HepG2 (cell line): Measurements from ENCODE around the gene TTN. TPM values are rescaled to one million over a fixed set of nuclear protein-coding genes. Genes with fewer than 3 reads are reported as not detected.

Experiments used
- ATAC-seq: fragments of 200-7000 bp; cut with Tn5 transposase; 3 replicates; pipeline ENCODE4 v1.9.1; 2020; ENCODE audit warnings: mild to moderate bottlenecking, moderate library complexity
- BruUV-seq: library from RNA; stranded (reverse); fragments of 400-500 nt; replicated peaks from 2 replicates; lab custom pipeline; 2021; lab: Mats Ljungman, UMichigan
- CTCF ChIA-PET: fragments of 300-600 bp; formaldehyde crosslinking; extraction: SDS; loops from one replicate; lab custom pipeline; 2021; ENCODE audit warnings: low total read pairs, inconsistent platforms, low intra/inter-chr PET ratio; lab: Yijun Ruan, JAX
- POLR2A ChIA-PET: fragments of 350-600 bp; sonication (Branson Sonifier 250); formaldehyde crosslinking; loops from one replicate; lab custom pipeline; 2020; ENCODE audit warnings: antibody characterized with exemption, inconsistent platforms; lab: Yijun Ruan, JAX
- DNase-seq: peaks from one replicate; pipeline ENCODE4 v3.0.0-alpha.2; 2015; ENCODE audit warnings: low spot score
- FAIRE-seq: peaks from 3 replicates; lab custom pipeline; 2011; peaks lifted over from hg19 to GRCh38; lab: Jason Lieb, UNC
- H2AFZ ChIP-seq: one replicate; pipeline ENCODE4 v1.6.1; 2011; ENCODE audit warnings: low read length, inconsistent platforms
- H3K27ac ChIP-seq: fragments of 300-600 bp; 3 replicates; pipeline ENCODE4 v1.8.0; 2011; ENCODE audit warnings: mixed run types, mild to moderate bottlenecking, mixed read lengths, low read length, inconsistent platforms; ENCODE audit not compliant: insufficient read depth; ENCODE audit errors: extremely low read length
- H3K27me3 ChIP-seq, 2 experiments: fragments of 200-600 bp in 1 of 2; 2 replicates in 1 of 2; 3 replicates in 1 of 2; pipeline versions ENCODE4 v1.6.0 to v1.8.0; 2011; ENCODE audit warnings: low read length in 2 of 2, mild to moderate bottlenecking in 2 of 2, moderate library complexity in 2 of 2, inconsistent platforms in 1 of 2; ENCODE audit not compliant: insufficient read depth in 2 of 2, control insufficient read depth in 1 of 2
- H3K36me3 ChIP-seq, 2 experiments: fragments of 200-600 bp in 1 of 2; replicated peaks in 1 of 2; 2 replicates in 1 of 2; 3 replicates in 1 of 2; pipeline versions ENCODE4 v1.5.1 to v1.8.0; 2011; ENCODE audit warnings: low read length in 2 of 2, inconsistent platforms in 1 of 2; ENCODE audit not compliant: insufficient read depth in 2 of 2, control insufficient read depth in 1 of 2
- H3K4me1 ChIP-seq: 2 replicates; pipeline ENCODE4 v1.5.1; 2012; ENCODE audit warnings: low read length, inconsistent platforms; ENCODE audit not compliant: insufficient read depth
- H3K4me2 ChIP-seq: 2 replicates; pipeline ENCODE4 v1.6.0; 2011; ENCODE audit warnings: low read depth, low read length, inconsistent platforms
- H3K4me3 ChIP-seq, 3 experiments: fragments of 200-600 bp in 1 of 3; sonication (generic), shearing (Covaris generic) in 1 of 3; replicated peaks in 1 of 3; 2 replicates each; pipeline ENCODE4 v1.5.1; 2011 to 2016; ENCODE audit warnings: low read length in 3 of 3, inconsistent platforms in 2 of 3, low read depth in 2 of 3, mild to moderate bottlenecking in 2 of 3, control low read depth in 1 of 3, mixed read lengths in 1 of 3; ENCODE audit not compliant: insufficient read depth in 1 of 3
- H3K79me2 ChIP-seq: one replicate; pipeline ENCODE4 v1.6.1; 2011; ENCODE audit warnings: low read length, inconsistent platforms; ENCODE audit not compliant: insufficient read depth
- H3K9ac ChIP-seq: 2 replicates; pipeline ENCODE4 v1.6.0; 2011; ENCODE audit warnings: mild to moderate bottlenecking, low read depth, low read length, inconsistent platforms; ENCODE audit not compliant: insufficient read depth
- H3K9me3 ChIP-seq: 2 replicates; pipeline ENCODE4 v1.5.1; 2012; ENCODE audit warnings: mild to moderate bottlenecking, low read length
- H4K20me1 ChIP-seq: 2 replicates; pipeline ENCODE4 v1.6.0; 2011; ENCODE audit warnings: inconsistent platforms, mild to moderate bottlenecking, low read length, moderate library complexity; ENCODE audit not compliant: insufficient read depth
- FOXA3 ChIP-seq: IDR thresholded peaks from 2 replicates; pipeline ENCODE4 v1.6.1; 2016; ENCODE audit warnings: missing genetic modification reagents, missing compliant biosample characterization
- HMG20B ChIP-seq: conservative IDR thresholded peaks from 2 replicates; pipeline ENCODE4 v1.6.1; 2016; ENCODE audit warnings: missing genetic modification reagents, missing compliant biosample characterization
- HOXA7 ChIP-seq: sonication (generic); formaldehyde crosslinking; IDR thresholded peaks from 2 replicates; pipeline ENCODE4 v1.8.1; 2022; ENCODE audit warnings: mild to moderate bottlenecking, missing genetic modification reagents, moderate library complexity
- REL ChIP-seq: sonication (generic); formaldehyde crosslinking; conservative IDR thresholded peaks from 2 replicates; pipeline ENCODE4 v1.8.0; 2022; ENCODE audit warnings: mild to moderate bottlenecking, missing genetic modification reagents, moderate library complexity
- TCF12 ChIP-seq, 2 experiments: fragments of 450-650 bp in 1 of 2; sonication (generic) in 1 of 2; formaldehyde crosslinking in 1 of 2; IDR thresholded peaks; 2 replicates each; pipeline versions ENCODE4 v1.6.1 to v1.8.0; 2017 to 2022; ENCODE audit warnings: antibody characterized with exemption in 1 of 2, mild to moderate bottlenecking in 1 of 2, missing genetic modification reagents in 1 of 2, moderate library complexity in 1 of 2
- ZBTB3 ChIP-seq: sonication (generic); formaldehyde crosslinking; IDR thresholded peaks from 2 replicates; pipeline ENCODE4 v1.4.0; 2020; ENCODE audit warnings: low read depth, mild to moderate bottlenecking, moderate library complexity, missing genetic modification reagents, borderline replicate concordance
- ZNF430 ChIP-seq: sonication (generic); formaldehyde crosslinking; IDR thresholded peaks from 2 replicates; pipeline ENCODE4 v1.9.0; 2021; ENCODE audit warnings: mild to moderate bottlenecking, missing genetic modification reagents
- WGBS: methylation state at CpG from one replicate; pipeline ENCODE4 v1.1.6; 2017; ENCODE audit warnings: low lambda C conversion rate; 5-methylcytosine and 5-hydroxymethylcytosine counted together
- in situ Hi-C: cut with HindIII; loops from 2 replicates; pipeline ENCODE4 v1.10.0; 2017; ENCODE audit warnings: low pct_unique_long_range_greater_than_20kb; ENCODE audit not compliant: extremely low pct_ligation_motif_present
- intact Hi-C: fragments of 100-400 bp; cut with micrococcal nuclease; formaldehyde crosslinking; loops from one replicate; pipeline ENCODE4 v1.10.0; 2022; ENCODE audit not compliant: unreplicated experiment
- polyA plus RNA-seq, 8 experiments: library from polyadenylated mRNA; depleted of rRNA in 3 of 8; stranded (reverse) in 7 of 8; unstranded in 1 of 8; fragments of >200 nt; fragmentation: Illumina TruSeq in 4 of 8; extraction: Trizol in 4 of 8; gene quantifications; 2 replicates each; pipeline versions ENCODE4 v1.2.1 to v1.2.3, GENCODE V29; 2011 to 2016; ENCODE audit warnings: low read depth in 4 of 8, missing spikeins in 1 of 8, mixed read lengths in 1 of 8; ENCODE audit not compliant: insufficient read depth in 1 of 8
- total RNA-seq, 5 experiments: library from RNA; depleted of rRNA; stranded (reverse); fragments of >200 nt; fragmentation: Illumina TruSeq; extraction: Trizol; gene quantifications; 2 replicates each; pipeline ENCODE4 v1.2.3, GENCODE V29; 2016; ENCODE audit warnings: low read depth in 1 of 5
- TF ChIP-seq, protein P1 (sequence below): sonication (generic); formaldehyde crosslinking; IDR thresholded peaks from 2 replicates; pipeline ENCODE4 v1.8.0; 2022; ENCODE audit warnings: mild to moderate bottlenecking, missing genetic modification reagents; ENCODE audit not compliant: insufficient replicate concordance
- TF ChIP-seq, protein P2 (sequence below): sonication (generic); formaldehyde crosslinking; IDR thresholded peaks from 2 replicates; pipeline ENCODE4 v1.8.1; 2022; ENCODE audit warnings: mild to moderate bottlenecking, missing genetic modification reagents

The TTN gene
- total and polyA plus RNA-seq, 2 of the 13 experiments (the other 11 are each of a cell fraction or from before 2014, with no cell fraction given) = under 0.01 TPM

DNA sequence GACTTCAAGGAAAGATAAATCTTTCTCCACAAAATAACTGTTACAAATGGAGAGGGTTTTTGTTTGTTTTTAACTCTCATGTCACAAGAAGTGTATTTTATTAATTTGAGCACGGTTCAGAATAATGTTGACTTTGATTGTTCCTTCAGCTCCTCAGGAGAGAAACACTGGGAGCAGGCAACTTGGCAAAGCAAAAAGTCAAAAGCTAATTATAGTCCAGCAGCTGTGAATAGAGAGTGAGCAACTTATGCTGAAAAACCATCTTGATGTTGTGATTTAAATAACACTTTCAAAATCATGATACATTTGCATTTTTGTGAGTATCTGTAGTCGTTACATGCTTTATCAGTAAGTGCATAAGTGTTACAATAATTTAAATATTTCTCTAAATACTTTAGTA is 37.5 kb upstream of the TTN start:
- 3% methylated on average over 2 of the region's 2 CpGs for WGBS
- H3K4me2 ChIP-seq = no peak overlapping the region
- H4K20me1 ChIP-seq = no peaks in the 10 kb centered on the region
- no peaks in the 10 kb centered on the region for H3K27me3 ChIP-seq
- no peak overlapping the region for H3K4me3 ChIP-seq
- no peaks in the 10 kb centered on the region for H3K4me1 ChIP-seq
- no TSS peak for BruUV-seq
- TF ChIP-seq TCF12 (IDR thresholded peaks at IDR 0.05) (no peak), TCF12 (CRISPR knock-in tag; IDR thresholded peaks at IDR 0.05) (no peak), ZNF430 (CRISPR knock-in tag) (no peak), HOXA7 (no peak), REL (no peak), FOXA3 (CRISPR knock-in tag) (no peak), ZBTB3 (no peak), HMG20B (no peak)
- TF ChIP-seq, protein P1, sequence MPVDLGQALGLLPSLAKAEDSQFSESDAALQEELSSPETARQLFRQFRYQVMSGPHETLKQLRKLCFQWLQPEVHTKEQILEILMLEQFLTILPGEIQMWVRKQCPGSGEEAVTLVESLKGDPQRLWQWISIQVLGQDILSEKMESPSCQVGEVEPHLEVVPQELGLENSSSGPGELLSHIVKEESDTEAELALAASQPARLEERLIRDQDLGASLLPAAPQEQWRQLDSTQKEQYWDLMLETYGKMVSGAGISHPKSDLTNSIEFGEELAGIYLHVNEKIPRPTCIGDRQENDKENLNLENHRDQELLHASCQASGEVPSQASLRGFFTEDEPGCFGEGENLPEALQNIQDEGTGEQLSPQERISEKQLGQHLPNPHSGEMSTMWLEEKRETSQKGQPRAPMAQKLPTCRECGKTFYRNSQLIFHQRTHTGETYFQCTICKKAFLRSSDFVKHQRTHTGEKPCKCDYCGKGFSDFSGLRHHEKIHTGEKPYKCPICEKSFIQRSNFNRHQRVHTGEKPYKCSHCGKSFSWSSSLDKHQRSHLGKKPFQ (CRISPR knock-in tag) = no peak
- TF ChIP-seq, protein P2, sequence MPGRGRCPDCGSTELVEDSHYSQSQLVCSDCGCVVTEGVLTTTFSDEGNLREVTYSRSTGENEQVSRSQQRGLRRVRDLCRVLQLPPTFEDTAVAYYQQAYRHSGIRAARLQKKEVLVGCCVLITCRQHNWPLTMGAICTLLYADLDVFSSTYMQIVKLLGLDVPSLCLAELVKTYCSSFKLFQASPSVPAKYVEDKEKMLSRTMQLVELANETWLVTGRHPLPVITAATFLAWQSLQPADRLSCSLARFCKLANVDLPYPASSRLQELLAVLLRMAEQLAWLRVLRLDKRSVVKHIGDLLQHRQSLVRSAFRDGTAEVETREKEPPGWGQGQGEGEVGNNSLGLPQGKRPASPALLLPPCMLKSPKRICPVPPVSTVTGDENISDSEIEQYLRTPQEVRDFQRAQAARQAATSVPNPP (CRISPR knock-in tag) = no peak
- POLR2A ChIA-PET = no interaction called here
- no peak for DNase-seq
- in situ Hi-C loops (no loop called here), intact Hi-C loops (no loop called here)
- H2AFZ ChIP-seq = no peak overlapping the region
- no peak overlapping the region for H3K9ac ChIP-seq
- H3K27ac ChIP-seq = no peak overlapping the region
- no peaks in the 10 kb centered on the region for H3K36me3 ChIP-seq
- H3K79me2 ChIP-seq = no peaks in the 10 kb centered on the region
- ATAC-seq = no peak
- no peaks in the 10 kb centered on the region for H3K9me3 ChIP-seq
- no peak for FAIRE-seq
- CTCF ChIA-PET = no interaction called here
